ENCODE data around the gene OLFM3.

OLFM3 gene

GRCh38 chr1:101996825-101997465 is at the start of gene OLFM3:
TSS of gene OLFM3 (minus strand) at chr1:101996926.
- no peak for DNase-seq

- DNase-seq, result no peak
Measured at GRCh38 chr1:102045752-102046151, 49.0 kb upstream of the OLFM3 start.

GRCh38 chr1:102032534-102032933 is 35.8 kb upstream of the OLFM3 start:
- no peak for DNase-seq

- DNase-seq, result no peak
Measured at GRCh38 chr1:102019530-102019929, 22.8 kb upstream of the OLFM3 start.

GRCh38 chr1:102015728-102016127 is 19.0 kb upstream of the OLFM3 start:
- DNase-seq, result no peak

GRCh38 chr1:102002057-102002456 is 5.3 kb upstream of the OLFM3 start:
- no peak for DNase-seq

GRCh38 chr1:101995984-101996745 is 561 bp downstream of the OLFM3 start:
- no peak for DNase-seq

GRCh38 chr1:101993710-101994109 is 3.0 kb downstream of the OLFM3 start:
- no peak for DNase-seq

GRCh38 chr1:101992821-101993575 is 3.7 kb downstream of the OLFM3 start:
- no peak for DNase-seq

- DNase-seq, result no peak
Measured at GRCh38 chr1:101980974-101981373, 15.8 kb downstream of the OLFM3 start.

GRCh38 chr1:101977266-101977665 is 19.5 kb downstream of the OLFM3 start:
- no peak for DNase-seq

- DNase-seq, result no peak
Measured at GRCh38 chr1:101976161-101976560, 20.6 kb downstream of the OLFM3 start.

- DNase-seq, result no peak
Measured at GRCh38 chr1:101975371-101975770, 21.4 kb downstream of the OLFM3 start.

- no peak for DNase-seq
Measured at GRCh38 chr1:101974599-101975274, 22.0 kb downstream of the OLFM3 start.

- DNase-seq, result no peak
Measured at GRCh38 chr1:101971304-101971703, 25.4 kb downstream of the OLFM3 start.

- DNase-seq, result no peak
Measured at GRCh38 chr1:101967871-101968270, 28.9 kb downstream of the OLFM3 start.

GRCh38 chr1:101965341-101965740 is 31.4 kb downstream of the OLFM3 start:
- DNase-seq, result no peak

- no peak for DNase-seq
Measured at GRCh38 chr1:101964708-101965107, 32.0 kb downstream of the OLFM3 start.

- no peak for DNase-seq
Measured at GRCh38 chr1:101960142-101960541, 36.6 kb downstream of the OLFM3 start.

GRCh38 chr1:101959456-101959855 is 37.3 kb downstream of the OLFM3 start:
- DNase-seq, result no peak

- no peak for DNase-seq
Measured at GRCh38 chr1:101957771-101958170, 39.0 kb downstream of the OLFM3 start.

GRCh38 chr1:101953623-101954022 is 43.1 kb downstream of the OLFM3 start:
- DNase-seq, result no peak

- DNase-seq, result no peak
Measured at GRCh38 chr1:101945884-101946283, 50.8 kb downstream of the OLFM3 start.
